Activated effector memory CD4-positive, alpha-beta T cell treated with anti-CD3 and anti-CD28 coated beads, Interleukin-2, amount 50 U/mL, for 16 hours (primary cell): Measurements from ENCODE around the gene MAP3K7CL.

Experiments
- DNase-seq: peaks from one replicate; pipeline ENCODE4 v3.0.0-alpha.2; 2020

The MAP3K7CL gene

GRCh38 chr21:29170944-29171343 is 40.5 kb downstream of the MAP3K7CL start:
- no peak for DNase-seq

DNA sequence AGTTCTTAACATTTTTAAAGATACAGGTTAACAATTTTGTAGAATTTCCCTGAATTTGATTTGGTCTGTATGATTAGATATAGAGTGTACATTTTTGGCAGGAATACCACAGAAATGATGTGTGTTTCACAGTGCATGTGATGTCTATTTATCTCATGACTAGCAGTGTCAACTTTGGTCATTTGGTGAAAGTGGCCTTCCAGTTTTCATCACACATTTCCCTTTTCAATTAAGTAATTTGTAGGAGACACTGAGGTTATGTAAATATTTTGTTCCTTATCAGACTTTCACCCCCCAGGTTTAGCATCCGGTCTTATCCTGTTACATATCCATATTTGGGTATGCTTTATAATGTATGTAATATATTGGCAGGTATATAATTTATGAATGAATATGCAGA is 41.8 kb downstream of the MAP3K7CL start:
- DNase-seq, result no peak

GRCh38 chr21:29174607-29175013 is 44.2 kb downstream of the MAP3K7CL start:
- no peak for DNase-seq

DNA sequence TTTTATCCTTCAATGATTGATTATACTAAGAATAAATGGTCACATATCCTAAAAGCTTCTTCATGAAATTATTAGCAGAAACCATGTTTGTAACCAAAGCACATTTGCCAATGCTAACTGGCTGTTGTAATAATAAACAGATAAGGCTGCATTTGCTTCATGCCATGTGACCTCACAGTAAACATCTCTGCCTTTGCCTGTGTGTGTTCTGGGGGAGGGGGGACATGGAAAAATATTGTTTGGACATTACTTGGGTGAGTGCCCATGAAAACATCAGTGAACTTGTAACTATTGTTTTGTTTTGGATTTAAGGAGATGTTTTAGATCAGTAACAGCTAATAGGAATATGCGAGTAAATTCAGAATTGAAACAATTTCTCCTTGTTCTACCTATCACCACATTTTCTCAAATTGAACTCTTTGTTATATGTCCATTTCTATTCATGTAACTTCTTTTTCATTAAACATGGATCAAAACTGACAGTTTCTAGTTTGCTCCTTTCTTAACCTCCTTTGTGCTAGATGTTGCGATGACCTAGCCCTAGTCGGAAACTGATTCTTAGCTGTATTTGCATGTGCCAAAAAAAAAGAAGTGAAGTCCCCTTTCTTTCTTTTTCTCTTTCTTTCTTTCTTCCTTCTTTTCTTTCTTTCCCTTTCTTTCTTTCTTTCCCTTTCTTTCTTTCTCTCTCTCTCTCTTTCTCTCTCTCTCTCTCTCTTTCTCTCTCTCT is 45.1 kb downstream of the MAP3K7CL start:
- DNase-seq, result no peak

DNA sequence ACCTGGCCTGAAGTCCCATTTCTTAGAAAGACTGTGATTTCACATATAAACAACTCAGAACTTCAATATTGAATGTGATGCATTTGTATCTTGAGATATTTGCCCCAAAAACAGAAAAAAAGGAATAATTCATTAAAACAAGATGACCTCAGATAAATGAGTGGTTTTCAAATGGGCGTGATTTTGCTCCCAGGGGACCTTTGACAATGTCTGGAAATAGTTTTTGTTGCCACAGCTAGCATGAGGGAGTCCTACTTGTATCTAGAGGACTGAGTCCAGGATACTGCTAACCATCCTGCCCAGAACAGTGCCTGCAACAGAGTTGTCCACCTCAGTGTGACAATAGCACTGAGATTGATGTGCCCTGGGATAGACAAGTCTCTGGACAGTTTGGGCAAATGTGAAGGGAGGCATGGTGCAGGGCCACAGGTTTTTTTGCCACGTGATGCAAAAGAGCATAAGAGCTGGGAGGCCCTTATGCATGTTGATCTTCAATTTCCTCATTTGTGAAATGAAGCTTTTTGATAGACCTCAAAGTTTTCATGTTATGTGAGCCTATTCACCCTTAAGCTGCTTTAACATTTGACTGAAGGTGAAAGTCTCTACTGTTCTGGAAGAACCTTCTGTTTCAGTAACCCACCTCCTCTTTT is 46.2 kb downstream of the MAP3K7CL start:
- DNase-seq, result no peak

GRCh38 chr21:29177800-29178199 is 47.4 kb downstream of the MAP3K7CL start:
- DNase-seq, result no peak

- no peak for DNase-seq
Observed at GRCh38 chr21:29178926-29179325, 48.5 kb downstream of the MAP3K7CL start.

DNA sequence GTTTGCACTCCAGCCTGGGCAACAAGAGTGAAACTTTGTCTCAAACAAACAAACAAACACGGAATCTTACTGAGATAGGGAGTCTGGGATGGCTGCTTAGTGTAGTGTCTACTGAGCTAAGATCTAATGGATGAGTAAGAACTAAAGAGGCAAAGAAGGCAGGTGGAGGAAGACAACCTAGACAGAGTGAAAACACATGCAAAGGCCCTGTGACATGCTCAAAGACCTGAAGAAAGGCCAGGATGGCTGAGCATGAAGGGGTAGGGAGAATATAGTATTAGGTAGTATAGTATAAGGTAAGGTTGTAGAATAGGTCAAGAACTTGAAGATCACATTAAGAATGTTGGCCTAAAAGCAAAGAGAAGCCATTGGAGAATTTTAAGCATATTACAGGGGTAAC is 49.1 kb downstream of the MAP3K7CL start:
- no peak for DNase-seq

GRCh38 chr21:29181799-29182470 is 51.5 kb downstream of the MAP3K7CL start:
- no peak for DNase-seq

- DNase-seq, result no peak
Observed at GRCh38 chr21:29182691-29183092, 52.2 kb downstream of the MAP3K7CL start.

- DNase-seq, result no peak
Observed at GRCh38 chr21:29184037-29184436, 53.6 kb downstream of the MAP3K7CL start.

DNA sequence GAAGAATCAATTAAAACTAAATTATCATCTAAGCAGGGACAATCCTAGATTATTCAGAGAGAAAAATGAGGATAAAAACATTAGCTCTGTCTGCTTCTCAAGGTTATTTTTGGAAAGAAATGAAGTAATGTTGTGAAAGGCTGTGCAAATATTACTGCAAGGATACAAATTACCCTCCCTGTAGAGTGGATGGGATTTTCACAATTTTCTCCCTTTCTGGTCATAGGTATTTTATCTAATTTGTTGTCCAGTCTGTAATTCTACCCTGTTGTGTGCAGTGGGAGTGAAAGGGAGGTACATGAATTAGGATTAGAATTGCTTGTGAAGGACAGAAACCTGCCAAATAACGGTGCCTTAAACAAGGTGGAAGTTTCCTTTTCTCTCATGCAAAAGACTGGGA is 54.7 kb downstream of the MAP3K7CL start:
- DNase-seq, result no peak

GRCh38 chr21:29185633-29186032 is 55.2 kb downstream of the MAP3K7CL start:
- DNase-seq, result no peak

GRCh38 chr21:29186246-29186645 is 55.8 kb downstream of the MAP3K7CL start:
- DNase-seq, result no peak

DNA sequence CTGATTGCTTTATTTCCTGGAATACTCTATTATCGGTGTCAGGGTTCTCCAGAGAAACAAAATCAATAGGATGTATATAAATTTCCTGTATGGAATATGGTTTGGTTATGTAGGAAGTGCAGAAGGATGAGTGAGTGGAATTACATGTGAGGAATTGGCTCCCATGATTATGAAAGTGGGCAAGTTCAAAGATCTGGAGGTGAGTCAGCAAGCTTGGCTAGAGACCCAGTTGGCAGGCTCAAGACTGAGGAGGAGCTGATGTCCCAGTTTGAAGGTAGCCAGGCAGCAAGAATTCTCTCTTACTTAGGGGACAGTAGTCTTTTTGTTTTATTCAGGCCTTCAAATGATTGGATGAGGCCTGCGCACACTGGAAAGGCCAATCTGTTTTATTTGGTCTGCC is 57.5 kb downstream of the MAP3K7CL start:
- DNase-seq, result no peak

- no peak for DNase-seq
Observed at GRCh38 chr21:29189353-29189752, 58.9 kb downstream of the MAP3K7CL start.

- DNase-seq, result no peak
Observed at GRCh38 chr21:29190923-29191331, 60.5 kb downstream of the MAP3K7CL start.

- DNase-seq, result no peak
Observed at GRCh38 chr21:29193072-29193471, 62.6 kb downstream of the MAP3K7CL start.

DNA sequence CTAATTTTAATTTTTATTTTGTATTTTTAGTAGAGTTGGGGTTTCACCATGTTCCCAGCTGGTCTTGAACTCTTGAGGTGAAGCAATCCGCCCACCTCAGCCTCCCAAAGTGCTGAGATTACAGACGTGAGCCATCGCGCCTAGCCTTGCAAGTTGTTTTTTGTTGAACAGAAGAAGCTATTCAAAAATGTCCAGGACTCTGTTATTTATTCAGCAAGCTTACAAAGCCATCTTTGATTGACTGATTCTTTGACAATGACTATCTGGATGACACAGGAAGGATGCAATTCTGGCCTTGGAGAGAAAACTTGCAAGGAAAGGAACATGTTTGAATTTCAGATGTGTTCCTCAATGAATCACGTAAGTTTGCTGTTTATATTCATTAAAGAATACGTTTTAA is 63.5 kb downstream of the MAP3K7CL start:
- DNase-seq, result no peak

DNA sequence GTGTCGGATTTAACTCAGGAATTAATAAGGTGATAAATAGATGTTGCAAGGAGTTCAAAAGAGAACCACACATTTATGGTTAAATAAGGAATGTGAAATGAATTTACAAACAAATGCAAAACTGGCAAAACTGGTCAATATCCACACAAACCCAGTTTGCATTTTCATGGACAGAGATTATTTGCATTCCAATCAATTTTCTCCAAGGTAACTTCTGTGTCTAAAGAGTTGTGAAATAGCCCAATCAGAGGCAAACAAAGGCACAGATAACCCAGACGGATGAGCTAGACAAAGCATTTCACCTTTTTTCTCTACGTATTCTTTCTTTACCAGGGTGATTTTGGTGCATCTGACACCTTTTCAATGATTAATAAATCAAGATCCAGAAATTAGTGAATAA is 63.9 kb downstream of the MAP3K7CL start:
- no peak for DNase-seq

DNA sequence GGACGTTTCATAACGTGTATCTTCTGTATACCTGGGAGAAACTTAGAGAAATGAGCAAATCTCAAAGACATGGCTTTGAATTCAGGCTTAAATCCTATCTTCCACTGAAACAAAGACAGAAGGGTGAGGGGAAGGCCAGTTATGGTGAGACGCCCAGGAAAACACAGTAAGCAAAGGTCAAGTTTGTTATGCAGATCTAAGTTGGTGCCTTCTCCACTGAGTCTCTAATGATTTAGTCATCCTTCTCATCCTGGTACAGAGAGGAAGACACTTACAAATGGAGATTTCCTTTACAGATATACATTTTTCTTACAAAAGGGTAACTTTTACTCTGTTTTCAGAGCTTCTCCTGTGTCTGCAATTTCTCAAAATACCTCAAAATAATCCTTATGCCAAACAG is 64.4 kb downstream of the MAP3K7CL start:
- DNase-seq, result no peak

- peak; percentile 85 for DNase-seq
Observed at GRCh38 chr21:29195981-29196669, 65.7 kb downstream of the MAP3K7CL start.

GRCh38 chr21:29196670-29197191 is 66.3 kb downstream of the MAP3K7CL start:
- DNase-seq, result no peak
